Adipocyte (in vitro differentiated cells): ENCODE measurements around the gene CEACAM19.
"Not testable (repeated sequence)": the region's sequence is repeated elsewhere in the genome, so short reads cannot be mapped to it uniquely, and the experiment has no call there.

Experiments
- DNase-seq: peaks from one replicate; pipeline ENCODE4 v3.0.0-alpha.2; 2015; ENCODE audit warnings: low read depth
- H3K27me3 ChIP-seq: replicated peaks from 2 replicates; pipeline ENCODE4 v1.7.0; 2013; ENCODE audit warnings: mild to moderate bottlenecking, low read length, moderate library complexity; ENCODE audit not compliant: control insufficient read depth, insufficient read depth
- H3K36me3 ChIP-seq: 2 replicates; pipeline ENCODE4 v1.7.0; 2013; ENCODE audit warnings: low read length, mild to moderate bottlenecking, moderate library complexity; ENCODE audit not compliant: control insufficient read depth, insufficient read depth, severe bottlenecking
- H3K4me1 ChIP-seq: 2 replicates; pipeline ENCODE4 v1.7.0; 2013; ENCODE audit warnings: mild to moderate bottlenecking, low read length, moderate library complexity; ENCODE audit not compliant: control insufficient read depth, insufficient read depth
- H3K4me3 ChIP-seq: 2 replicates; pipeline ENCODE4 v1.7.0; 2013; ENCODE audit warnings: mild to moderate bottlenecking, low read length, moderate library complexity
- H3K9ac ChIP-seq: 2 replicates; pipeline ENCODE4 v1.7.0; 2013; ENCODE audit warnings: mild to moderate bottlenecking, low read length, moderate library complexity
- H3K9me3 ChIP-seq: 2 replicates; pipeline ENCODE4 v1.7.0; 2013; ENCODE audit warnings: mild to moderate bottlenecking, low read length, moderate library complexity; ENCODE audit not compliant: control insufficient read depth

CEACAM19 gene

DNA sequence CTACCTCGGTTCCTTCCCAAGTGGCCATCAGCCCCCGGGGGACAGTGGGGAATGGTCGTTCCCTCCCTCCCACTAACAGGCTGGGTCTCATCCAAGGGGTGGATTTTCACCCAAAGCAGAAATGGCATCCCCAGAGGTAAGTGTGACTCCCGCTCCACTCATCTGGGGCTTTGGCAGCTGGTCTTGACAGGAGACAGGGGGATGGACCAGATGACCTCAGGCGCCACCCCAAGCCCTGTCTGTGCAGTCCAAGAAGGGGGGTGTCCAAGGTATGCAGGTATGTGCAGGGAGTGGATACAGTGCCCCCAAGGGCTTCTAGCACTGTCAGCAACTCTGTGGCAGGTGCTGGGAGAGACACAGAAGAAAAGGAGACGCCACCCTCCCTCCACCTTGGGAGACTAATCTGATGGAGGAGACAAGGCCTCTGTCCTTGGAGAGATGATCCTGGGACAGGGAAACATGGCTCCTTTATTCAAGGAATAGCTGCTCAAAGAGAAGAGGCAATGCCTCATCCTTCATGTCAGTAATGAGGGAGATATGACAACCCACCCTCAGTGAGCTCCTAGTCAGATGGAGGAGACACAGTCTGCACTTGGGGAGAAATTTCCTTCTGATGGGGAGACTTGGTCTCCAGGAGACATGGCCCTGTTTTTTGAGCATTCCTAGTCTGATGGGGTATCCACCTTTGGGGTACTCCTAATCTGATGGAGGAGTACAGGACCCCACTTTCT lies 35.4 kb downstream of the CEACAM19 start:
- peaks cover 42% of the 10 kb centered on the region for H3K27me3 ChIP-seq
- DNase-seq, result no peak
- no peaks in the 10 kb centered on the region for H3K9me3 ChIP-seq
- H3K4me1 ChIP-seq, result no peaks in the 10 kb centered on the region
- H3K36me3 ChIP-seq, result no peaks in the 10 kb centered on the region
- H3K4me3 ChIP-seq, result no peak overlapping the region
- no peak overlapping the region for H3K9ac ChIP-seq

DNA sequence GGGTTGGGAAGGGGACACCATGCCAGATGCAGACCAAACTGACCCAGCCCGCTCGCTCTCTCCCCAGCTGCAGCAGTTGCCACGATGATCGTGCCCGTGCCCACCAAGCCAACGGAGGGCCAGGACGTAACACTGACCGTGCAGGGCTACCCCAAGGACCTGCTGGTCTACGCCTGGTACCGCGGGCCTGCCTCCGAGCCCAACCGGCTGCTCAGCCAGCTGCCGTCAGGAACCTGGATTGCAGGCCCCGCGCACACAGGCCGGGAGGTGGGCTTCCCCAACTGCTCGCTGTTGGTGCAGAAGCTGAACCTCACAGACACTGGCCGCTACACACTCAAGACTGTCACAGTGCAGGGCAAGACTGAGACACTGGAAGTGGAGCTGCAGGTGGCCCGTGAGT lies 36.5 kb downstream of the CEACAM19 start:
- no peaks in the 10 kb centered on the region for H3K4me1 ChIP-seq
- DNase-seq, result no peak
- no peaks in the 10 kb centered on the region for H3K9me3 ChIP-seq
- no peak overlapping the region for H3K4me3 ChIP-seq
- H3K27me3 ChIP-seq, result peaks cover 40% of the 10 kb centered on the region
- no peaks in the 10 kb centered on the region for H3K36me3 ChIP-seq
- no peak overlapping the region for H3K9ac ChIP-seq

DNA sequence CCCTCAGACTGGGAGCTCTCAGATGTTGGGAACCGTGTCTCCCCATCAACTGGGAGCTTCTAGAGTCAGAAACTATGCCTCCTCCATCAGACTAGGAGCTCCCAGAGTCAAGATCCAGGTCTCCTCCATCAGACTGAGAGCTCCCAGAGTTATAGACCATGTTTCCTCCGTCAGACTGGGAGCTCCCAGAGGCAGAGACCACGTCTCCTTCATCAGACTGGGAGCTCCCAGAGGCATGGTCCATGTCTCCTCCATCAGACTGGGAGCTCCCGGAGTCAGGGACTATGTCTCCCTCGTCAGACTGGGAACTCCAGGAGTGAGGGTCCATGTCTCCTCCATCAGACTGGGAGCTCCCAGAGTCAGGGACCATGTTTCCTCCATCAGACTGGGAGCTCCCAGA lies 37.7 kb downstream of the CEACAM19 start:
- Histone ChIP-seq H3K27me3 (peaks cover 33% of the 10 kb centered on the region), H3K4me3 (no peak overlapping the region), H3K4me1 (no peaks in the 10 kb centered on the region), H3K9me3 (no peaks in the 10 kb centered on the region), H3K36me3 (no peaks in the 10 kb centered on the region), H3K9ac (no peak overlapping the region)
- DNase-seq, result no peak

- not testable (repeated sequence) for H3K36me3 ChIP-seq, H3K4me3 ChIP-seq, H3K9ac ChIP-seq, DNase-seq, H3K9me3 ChIP-seq, H3K4me1 ChIP-seq
- peaks cover 30% of the 10 kb centered on the region for H3K27me3 ChIP-seq
Observed at GRCh38 chr19:44709434-44710266, 38.4 kb downstream of the CEACAM19 start.

GRCh38 chr19:44710483-44710882 lies 39.2 kb downstream of the CEACAM19 start:
- H3K27me3 ChIP-seq, result peaks cover 30% of the 10 kb centered on the region
- no peak overlapping the region for H3K4me3 ChIP-seq
- H3K36me3 ChIP-seq, result no peaks in the 10 kb centered on the region
- H3K9ac ChIP-seq, result no peak overlapping the region
- no peaks in the 10 kb centered on the region for H3K4me1 ChIP-seq
- no peak for DNase-seq
- peaks cover 8% of the 10 kb centered on the region for H3K9me3 ChIP-seq

GRCh38 chr19:44712864-44713515 lies 41.7 kb downstream of the CEACAM19 start:
- Histone ChIP-seq H3K27me3 (peaks cover 11% of the 10 kb centered on the region), H3K36me3 (no peaks in the 10 kb centered on the region)
- no peak for DNase-seq

DNA sequence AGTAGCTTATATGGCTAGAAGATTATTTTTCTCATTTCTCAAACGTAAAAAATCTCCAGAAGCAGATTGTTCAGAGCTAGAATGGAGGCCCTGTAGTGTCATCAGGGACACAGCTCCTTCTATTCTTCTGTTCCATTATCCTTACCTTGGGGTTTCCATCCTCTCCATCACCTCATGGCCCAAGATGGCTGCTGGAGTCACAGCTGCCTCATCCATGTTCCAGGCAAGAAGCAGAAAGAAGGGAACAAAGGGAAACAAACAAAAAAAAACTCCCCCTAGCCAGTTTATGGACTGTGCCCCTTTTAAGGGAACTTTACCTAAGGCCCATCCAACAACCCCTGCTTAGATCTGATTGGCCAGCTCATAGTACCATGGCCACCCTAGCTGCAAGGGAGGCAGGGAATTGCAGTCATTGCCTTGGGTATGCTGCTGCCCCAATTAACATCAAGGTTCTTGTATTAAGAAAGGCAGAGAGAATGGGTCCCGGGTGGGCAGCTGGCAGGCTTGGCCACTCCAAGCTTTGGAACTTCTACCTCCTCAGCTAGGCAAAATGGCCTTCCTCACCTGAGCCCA lies 43.4 kb downstream of the CEACAM19 start:
- DNase-seq, result no peak
- no peaks in the 10 kb centered on the region for H3K27me3 ChIP-seq
- H3K4me3 ChIP-seq, result no peak overlapping the region
- H3K4me1 ChIP-seq, result peaks cover 12% of the 10 kb centered on the region
- no peaks in the 10 kb centered on the region for H3K36me3 ChIP-seq
- H3K9me3 ChIP-seq, result peaks cover 8% of the 10 kb centered on the region
- H3K9ac ChIP-seq, result no peak overlapping the region

More at GRCh38 chr19:44712864-44713515, 41.7 kb downstream of the CEACAM19 start:
- Histone ChIP-seq H3K4me1 (no peaks in the 10 kb centered on the region), H3K4me3 (no peak overlapping the region), H3K9ac (no peak overlapping the region), H3K9me3 (peaks cover 8% of the 10 kb centered on the region)

DNA sequence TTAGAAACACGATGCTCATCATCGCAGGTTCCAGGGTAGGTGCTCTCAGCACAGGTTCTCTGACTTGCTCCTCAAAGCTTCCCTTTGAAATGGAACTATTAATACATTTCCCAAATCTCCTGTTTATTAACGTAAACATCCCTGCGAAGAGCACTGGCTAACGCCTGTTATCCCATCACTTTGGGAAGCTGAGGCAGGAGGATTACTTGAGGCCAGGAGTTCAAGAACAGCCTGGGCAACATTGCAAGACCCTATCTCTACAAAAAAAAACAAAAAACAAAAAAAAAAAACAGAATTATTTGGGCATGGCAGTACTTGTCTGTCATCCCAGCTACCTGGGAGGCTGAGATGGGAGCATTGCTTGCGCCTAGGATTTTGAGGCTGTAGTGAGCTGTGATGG lies 46.3 kb downstream of the CEACAM19 start:
- Histone ChIP-seq H3K9me3 (peaks cover 8% of the 10 kb centered on the region), H3K27me3 (no peaks in the 10 kb centered on the region), H3K4me1 (peaks cover 19% of the 10 kb centered on the region), H3K9ac (no peak overlapping the region), H3K4me3 (no peak overlapping the region), H3K36me3 (no peaks in the 10 kb centered on the region)
- no peak for DNase-seq

DNA sequence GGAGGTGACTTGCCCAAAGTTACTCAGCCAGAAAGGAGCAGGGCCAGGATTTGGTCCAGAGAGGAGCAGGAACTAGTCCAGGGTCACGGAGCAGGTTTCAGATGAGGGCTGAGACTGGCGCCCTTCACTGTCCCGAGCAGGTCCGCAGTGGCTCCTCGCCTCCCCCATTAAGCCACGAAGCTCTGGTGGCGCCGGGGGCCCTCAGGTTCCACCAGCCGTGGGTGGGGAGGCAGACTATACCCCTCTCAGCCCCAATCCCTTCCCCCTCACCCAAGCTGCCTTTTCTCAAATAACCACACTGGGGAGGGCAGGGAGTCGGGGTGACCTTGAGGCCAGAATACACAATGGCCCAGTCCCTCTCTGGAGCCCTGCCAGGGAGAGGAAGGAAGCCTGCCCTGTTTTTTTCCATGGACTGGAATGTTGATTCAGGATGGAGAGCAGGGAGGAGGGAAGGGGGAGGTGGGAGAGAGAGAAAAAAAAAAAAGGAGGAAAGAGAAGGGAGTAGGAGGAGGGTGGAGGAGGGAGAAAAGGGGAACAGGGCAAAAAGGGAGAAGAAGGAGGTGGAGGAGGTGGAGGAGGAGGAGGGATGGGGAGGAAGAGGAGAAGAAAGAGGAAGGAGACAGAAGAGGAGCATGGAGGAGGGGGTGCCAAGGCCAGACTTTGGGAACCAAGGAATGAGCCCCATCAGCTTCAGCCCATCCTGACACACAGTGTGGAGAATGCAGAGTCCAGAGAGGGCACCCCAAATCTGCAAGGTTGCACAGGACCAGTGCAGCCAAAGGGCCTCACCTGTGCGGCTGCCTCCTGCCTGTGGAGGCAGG lies 47.4 kb downstream of the CEACAM19 start:
- Histone ChIP-seq H3K9me3 (peaks cover 8% of the 10 kb centered on the region), H3K4me3 (no peak overlapping the region), H3K36me3 (no peaks in the 10 kb centered on the region), H3K27me3 (no peaks in the 10 kb centered on the region), H3K4me1 (peaks cover 19% of the 10 kb centered on the region), H3K9ac (peak overlapping the region; percentile 66)
- DNase-seq, result peak; percentile 58

- Histone ChIP-seq H3K4me1 (peaks cover 22% of the 10 kb centered on the region), H3K36me3 (no peaks in the 10 kb centered on the region)
Observed at GRCh38 chr19:44719262-44719701, 48.0 kb downstream of the CEACAM19 start.

More at GRCh38 chr19:44719262-44719701, 48.0 kb downstream of the CEACAM19 start:
- Histone ChIP-seq H3K9me3 (peaks cover 8% of the 10 kb centered on the region), H3K9ac (peak overlapping the region; percentile 41), H3K4me3 (no peak overlapping the region), H3K27me3 (no peaks in the 10 kb centered on the region)
- DNase-seq, result no peak
